HG03575 (cell line): ENCODE measurements around the gene MAP3K20.
"Not testable (repeated sequence)": the region's sequence is repeated elsewhere in the genome, so short reads cannot be mapped to it uniquely, and the experiment has no call there.

Experiments used
- ATAC-seq: cut with Tn5 transposase; IDR thresholded peaks from one replicate; pipeline ENCODE4 v1.9.1; 2021; ENCODE audit not compliant: unreplicated experiment, insufficient number of reproducible peaks, low FRiP score; ENCODE audit errors: extremely low read depth

The MAP3K20 gene

DNA sequence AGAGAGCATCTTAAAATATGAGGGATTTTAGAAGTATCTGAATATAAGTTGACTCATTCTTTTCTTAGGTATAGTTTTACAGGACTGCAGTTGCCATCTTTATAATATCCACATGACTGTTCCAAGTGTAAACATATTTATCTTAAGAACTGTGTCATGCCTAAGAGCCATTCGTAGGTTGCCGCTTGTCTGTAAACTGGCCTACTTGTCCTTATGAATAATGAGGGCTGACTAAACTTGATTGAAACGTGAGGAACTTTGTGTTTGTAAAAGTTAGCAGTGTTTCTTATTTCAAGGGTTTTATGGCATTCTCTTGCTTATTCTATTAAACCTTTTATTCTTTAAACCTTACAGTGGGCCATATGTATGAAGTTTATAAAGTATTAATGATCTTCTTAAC, 99.6 kb downstream of the MAP3K20 start:
- no peak for ATAC-seq

DNA sequence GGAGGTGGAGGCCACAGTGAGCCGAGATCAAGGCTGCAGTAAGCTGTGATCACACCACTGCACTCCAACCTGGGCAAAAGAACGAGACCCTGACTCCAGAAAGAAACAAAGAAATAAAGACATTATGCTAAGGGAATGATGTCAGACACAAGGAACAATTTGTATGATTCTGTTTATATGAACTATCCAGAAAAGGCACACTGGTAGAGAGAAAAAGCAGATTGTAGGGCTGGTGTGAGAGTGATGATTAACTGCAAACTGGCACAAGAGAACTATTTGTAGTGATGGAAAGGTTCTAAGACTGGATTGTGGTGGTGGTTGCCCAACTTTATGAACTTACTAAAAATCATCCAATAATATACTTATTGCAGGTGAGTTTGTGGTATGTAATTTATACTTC, 106.3 kb downstream of the MAP3K20 start:
- no peak for ATAC-seq

DNA sequence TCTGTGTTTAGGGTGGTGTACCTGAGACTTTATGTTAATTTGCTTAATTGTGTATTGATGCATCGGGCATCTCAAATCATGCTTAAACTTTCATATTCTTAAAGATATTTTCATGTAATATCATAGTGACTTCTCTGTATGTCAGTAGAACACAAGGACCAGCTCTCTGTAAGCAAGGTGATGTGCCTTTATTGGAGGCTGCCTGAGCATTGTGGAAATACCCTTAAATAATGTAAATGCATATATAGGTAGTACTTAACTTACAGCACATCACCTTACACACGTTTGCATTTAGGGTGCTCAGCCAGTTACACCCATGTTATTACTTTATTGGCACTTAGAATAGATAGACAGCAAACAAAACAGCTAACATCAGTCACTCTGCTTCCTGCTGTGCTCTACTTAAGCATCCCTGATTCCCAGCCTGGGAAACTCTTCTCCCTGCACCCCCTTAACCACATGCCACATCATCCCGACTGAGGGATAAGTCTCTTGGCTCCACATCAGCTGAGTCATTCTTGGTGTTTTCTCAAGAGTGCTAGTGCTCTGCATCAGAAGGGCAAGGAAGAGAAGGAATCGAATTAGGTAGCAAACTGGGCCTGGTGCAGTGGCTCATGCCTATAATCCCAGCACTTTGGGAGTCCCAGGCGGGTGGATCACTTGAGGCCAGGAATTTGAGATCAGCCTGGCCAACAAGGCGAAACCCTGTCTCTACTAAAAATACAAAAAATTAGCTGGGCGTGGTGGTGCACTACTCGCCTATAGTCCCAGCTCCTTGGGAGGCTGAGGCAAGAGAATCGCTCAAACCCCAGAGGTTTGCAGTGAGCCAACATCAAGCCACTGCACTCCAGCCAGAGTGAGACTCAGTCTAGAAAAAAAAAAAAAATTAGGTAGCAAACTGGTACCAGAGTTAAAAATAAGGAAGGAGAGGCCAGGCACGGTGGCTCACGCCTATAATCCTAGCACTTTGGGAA, 108.7 kb downstream of the MAP3K20 start:
- no peak for ATAC-seq

DNA sequence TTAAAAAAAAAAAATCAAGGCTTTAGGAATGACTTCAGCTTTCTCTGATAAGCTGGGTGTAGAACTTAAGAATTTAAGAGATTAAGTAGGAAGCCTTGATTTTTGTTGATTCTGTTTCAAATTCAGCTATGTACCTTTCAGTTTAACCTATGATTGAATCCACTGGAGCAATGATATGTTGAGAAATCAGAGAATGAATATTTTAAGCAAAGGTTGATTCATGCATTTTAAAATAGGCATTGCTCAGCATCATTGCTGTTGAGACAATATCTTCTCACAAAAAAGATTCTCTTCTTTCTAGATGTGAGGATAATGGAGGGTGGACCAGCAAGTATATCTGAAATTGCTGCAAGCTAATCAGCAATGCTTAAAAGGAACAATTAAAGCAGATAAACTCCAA, 109.8 kb downstream of the MAP3K20 start:
- ATAC-seq: no peak

DNA sequence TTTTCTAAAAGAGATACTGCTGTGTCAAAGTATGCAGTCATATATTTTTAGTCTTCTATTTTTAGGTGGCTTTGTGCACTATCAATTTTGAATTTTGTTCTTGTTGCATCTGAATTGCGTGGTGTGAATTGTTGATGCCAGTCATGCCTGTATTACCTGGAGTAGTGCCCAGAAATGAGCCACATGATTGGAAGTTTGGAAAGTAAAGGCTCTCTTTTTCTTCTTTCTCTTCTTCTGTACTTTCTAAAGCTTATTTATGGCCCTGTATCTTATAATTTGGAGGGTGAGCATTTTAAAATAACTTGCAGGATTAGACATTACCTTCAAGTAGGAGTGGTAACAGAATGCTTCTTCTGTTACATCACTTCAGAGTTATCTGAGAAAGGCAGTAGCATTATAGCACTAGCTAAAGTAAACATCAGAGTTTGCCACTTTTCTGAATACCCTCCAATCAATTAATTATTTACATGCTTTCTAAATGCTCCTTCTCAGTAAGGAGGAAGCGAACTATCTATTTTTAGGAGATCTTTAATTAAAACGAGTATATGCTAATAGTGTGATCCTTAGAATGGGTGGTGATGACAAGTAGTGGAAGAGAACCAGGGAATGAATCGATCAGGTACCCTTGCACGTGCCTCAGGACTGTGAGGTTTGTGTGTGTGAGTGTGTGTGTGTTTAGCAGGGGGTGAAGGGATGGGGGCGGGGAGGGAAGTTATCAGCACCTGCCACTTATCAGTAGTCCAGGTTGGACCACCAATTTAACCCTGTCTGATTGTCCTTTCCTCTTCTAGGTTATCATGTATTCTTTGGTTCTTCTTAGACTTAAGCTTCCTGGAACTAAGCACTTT, 112.5 kb downstream of the MAP3K20 start:
- no peak for ATAC-seq

DNA sequence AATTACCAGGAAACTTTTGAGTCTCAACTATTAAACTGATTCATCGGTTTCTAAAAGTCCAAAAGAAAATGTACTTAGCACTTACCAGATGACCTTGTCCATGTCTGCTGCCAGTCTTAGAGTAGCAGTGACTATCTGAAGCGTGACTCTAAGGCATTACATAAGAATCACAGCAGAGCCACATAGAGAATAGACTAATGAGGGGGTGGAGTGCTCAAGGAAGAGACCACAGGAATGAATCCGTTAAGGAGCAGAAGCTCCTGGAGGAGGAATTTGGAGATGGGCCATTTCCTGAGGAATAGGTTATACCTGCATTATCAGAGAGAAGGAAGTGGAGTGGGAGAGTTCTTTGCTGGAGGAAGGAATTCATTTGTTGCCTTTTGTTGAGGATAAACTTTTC, 116.0 kb downstream of the MAP3K20 start:
- ATAC-seq: no peak

DNA sequence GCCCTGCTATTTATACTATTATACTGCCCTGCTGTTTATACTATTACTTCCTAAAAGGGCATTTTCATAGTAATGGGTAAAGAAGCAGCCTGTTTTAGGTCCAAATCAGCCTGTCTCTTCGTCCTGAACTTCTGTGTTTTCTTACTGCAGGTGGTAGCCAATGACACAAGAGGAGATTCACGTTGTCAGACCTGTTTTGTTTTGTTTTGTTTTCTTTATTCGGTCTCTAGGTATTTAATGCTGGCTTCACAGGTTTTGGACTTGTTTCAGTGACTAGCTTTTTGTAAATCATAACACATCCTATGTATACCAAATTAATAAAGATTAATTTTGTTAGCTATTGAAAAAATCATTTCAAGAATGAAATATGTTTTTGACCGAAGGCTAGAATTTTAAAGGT, 116.4 kb downstream of the MAP3K20 start:
- ATAC-seq: no peak

DNA sequence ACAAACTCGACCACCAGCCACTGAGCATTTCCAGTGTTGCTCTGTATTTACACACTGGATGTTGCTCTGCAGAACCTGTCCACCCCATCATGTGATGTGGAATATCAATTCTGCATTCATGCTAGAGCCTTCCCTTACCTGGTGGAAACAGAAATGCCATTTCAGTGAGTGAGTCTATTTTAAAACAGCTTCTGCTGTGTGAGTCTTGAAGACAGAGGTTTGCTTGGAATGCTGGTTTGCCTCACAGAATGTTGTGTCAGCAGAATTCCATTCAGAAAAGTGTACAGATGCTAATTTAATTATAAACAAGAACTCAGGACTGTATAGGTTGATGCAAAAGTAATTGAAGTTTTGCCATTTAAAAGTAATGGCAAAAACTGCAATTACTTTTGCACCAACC, 118.3 kb downstream of the MAP3K20 start:
- ATAC-seq: no peak

DNA sequence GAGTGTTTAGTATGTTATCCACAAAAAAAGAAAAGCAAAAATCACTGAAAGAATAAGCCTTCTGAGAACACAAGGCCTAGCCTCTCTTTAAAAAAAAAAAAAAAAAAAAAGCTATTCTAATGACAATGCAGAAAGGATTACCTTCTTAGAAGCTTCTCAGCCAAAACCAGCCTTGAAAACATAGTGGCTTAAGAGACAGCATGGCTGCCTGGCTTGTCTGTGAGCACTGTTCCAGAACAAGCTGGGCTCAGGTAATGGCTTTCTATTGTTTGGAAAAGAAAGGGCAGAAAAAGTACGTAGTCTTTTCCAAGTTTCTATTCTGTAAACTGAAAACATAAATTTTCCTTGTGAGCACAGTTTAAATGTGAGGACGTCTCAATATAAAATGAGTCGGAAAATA, 119.5 kb downstream of the MAP3K20 start:
- no peak for ATAC-seq

DNA sequence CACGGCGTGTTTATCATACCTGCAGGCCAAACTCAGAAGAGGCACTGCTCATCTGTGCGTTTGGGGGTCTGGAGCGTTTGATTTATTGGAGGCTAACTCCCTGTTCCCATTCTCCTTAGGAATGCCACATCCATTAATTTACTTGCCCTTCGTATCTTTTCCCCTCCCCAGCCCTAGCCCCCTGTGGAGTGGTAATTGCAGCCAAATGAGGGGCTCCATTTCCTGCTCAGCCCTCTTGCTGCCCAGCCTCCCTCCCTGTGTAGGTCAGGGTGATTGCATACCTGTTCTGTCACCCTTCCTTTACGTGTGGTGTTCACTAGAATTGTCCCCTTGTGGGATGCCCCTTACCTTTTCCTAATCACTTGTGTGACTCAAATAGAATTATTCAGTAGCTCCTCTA, 120.4 kb downstream of the MAP3K20 start:
- ATAC-seq: no peak

DNA sequence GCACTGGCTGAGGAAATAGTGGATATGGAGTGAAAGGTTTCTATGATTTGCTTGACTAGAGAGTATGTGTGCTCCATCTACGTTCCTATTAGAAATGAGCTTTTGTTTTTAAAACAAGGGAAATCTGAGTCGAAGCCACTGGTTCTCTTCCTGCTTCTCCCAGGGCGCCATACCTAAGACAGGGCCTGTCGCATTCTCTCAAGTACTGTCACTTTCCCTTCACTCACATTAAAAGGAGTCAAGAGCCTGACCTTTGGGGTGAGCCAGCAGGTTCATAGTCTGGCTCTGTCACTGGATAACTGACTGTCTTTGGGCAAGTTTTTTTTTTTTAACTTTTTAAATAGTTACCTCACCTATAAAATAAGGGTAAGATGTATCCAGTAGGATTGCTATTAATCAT, 121.0 kb downstream of the MAP3K20 start:
- no peak for ATAC-seq

DNA sequence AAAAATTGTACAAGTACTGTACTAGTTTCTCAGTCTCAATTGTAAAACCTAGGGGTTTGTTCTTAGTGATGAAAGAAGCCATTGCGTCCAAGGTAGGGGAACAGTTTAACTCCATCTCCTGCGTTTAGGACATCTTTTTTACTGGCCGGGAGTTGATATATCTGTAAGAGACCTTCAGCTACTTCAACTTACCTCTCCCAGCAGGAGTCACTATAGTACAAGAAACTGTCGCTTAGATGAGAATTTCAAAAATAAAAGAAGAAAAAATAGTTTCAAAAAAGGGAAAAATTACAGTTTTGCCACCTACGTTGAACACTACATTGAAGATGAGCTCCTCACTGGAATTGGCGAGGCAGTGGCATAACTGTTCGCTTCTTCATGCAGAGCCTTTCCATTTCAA, 122.7 kb downstream of the MAP3K20 start:
- no peak for ATAC-seq

DNA sequence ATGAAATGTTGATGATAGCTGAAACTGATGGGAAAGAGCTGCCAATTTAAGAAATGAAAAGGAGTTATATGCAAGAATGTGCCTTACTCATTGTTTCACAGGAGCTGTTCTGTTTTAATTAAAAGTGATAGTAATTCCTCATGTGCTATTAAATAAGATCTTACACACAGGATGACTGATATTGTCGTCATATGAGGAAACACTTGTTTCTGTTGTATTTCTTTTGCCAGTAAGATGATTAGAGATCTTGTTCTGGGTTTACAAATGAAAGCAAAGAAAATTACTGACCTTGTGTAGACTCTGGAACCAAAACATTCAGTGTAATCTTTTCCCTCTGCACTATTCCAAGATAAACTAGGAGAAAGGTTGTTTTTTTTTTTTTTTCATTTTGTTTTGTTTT, 123.6 kb downstream of the MAP3K20 start:
- ATAC-seq: no peak

DNA sequence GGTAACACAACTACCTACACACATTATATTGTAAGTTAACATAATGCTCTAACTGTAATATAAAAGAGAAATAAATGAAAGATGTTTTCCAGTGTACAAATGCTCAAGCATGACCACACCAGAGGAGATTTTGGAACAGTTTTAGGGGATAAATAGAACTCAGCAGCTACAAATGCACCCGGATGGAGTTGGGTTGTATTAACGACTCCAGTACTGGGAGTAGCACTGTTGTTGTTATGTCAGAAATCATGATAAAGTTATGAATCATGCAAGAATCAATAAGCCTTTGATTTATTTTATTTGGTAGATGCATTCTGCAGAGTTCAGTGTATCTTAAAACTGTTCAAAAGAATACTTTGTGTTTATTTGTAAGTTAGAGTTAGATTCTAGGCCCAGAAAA, 126.9 kb downstream of the MAP3K20 start:
- ATAC-seq: no peak

DNA sequence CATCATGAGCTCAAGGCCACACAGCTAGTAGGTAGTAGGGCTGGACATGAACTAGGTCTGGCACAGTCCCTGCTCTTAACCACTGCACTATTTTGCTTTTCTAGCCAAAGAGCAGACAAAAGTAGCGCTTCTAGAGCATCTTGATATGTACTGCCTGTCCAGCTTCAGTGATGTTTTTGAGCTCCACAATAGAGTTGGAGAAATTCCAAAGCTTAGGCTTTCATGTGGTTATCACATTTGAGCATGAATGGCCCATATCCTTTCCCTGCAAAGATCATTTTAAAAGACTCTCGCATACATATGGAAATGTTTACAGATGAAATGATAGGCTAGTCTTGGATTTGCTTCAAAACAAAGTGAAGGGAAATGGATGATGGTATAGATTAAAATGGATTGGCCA, 128.7 kb downstream of the MAP3K20 start:
- no peak for ATAC-seq

DNA sequence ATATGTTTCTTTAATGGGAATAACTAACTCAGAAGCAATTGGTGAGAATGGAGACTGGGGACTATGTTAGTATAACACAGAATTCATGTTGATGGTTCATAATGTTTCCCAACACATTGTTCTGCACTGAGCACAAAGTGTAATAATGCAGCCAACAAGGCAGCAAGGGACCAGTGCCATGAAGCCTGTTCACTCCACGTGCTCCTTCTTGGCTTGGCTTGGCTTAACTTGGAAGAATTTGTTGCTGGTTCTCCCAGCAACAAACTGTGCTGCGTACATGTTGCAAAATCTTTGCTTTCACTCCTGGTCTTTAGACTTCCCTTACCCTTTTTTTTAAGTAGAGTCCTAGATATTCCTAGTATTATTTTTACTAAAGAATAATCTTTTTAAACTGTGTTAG, 129.7 kb downstream of the MAP3K20 start:
- ATAC-seq: no peak

DNA sequence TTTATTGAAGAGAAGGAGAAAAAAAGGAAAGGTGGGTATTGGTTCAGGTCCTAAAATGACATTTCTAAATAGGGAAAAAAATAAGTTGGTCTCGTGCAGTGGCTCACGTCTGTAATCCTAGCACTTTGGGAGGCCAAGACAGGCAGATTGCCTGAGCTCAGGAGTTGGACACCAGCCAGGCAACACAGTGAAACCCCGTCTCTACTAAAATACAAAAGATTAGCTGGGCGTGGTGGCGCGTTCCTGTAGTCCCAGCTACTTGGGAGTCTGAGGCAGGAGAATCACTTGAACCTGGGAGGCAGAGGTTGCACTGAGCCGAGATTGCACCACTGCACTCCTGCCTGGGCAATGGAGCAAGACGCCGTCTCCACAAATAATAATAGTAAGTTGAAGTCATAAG, 131.5 kb downstream of the MAP3K20 start:
- not testable (repeated sequence) for ATAC-seq

DNA sequence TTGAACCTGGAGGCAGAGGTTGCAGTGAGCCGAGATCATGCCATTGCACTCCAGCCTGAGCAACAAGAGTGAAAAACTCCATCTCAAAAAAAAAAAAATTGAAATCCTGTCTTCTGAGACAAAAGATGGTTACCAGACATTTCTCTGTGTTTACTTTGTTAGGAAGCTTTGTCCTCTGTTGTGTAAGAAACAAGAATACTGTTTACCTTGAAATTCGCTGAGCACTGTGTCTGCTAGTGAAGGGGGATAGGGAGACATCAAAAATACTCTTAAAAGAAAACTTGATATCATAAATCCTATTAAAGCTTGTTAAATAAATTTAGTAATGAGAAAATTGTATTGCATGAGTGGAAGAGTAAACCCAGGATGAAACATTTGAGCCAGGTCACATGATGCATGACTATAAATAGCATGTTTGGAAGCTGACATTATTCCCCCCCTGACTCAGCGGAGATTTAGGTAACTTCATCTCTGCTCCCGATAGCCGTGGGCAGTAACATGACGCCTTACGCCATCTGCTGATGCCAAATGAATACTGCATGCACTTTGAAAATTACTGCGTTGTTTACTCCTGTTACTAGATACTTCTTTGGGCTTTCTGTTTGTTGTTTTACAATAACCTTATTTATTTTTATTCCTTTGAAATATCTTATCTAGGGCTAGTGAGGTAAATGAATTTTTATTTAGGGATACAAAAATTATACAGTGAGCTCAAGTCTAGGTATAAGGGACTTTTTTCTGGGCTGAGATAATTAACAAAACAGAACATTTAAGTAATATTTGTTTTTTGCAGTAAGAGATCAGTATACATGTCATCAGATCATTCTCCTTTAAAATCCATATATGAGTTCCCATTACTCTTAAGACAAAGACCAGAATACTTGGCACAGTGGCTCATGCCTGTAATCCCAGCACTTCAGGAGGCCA, 134.9 kb downstream of the MAP3K20 start:
- ATAC-seq: no peak

DNA sequence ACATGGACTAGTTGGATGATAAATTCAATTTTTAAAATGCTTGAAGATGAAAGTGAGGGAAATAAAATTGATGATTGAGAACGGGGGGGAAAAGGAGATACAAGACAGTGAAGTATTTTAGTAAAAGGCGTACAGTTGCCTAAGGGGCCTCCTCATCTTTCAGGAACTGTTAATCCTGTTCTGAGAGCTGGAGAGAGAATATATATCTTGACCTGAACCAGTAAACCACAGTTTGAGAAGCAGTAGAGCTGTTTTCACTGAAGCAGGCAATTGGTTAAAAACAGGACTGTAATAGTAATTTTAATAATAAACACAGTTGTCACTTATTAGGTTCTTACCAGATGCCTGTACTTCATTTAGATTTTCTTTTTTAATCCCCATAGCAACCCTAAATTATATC, 137.5 kb downstream of the MAP3K20 start:
- ATAC-seq: no peak
